NCI-H460 (cell line): ENCODE measurements around the gene ACTG2. TPM values are rescaled to one million over a fixed set of nuclear protein-coding genes. Genes with fewer than 3 reads are reported as not detected.
"Not testable (repeated sequence)": the region's sequence is repeated elsewhere in the genome, so short reads cannot be mapped to it uniquely, and the experiment has no call there.

Source experiments
- DNase-seq: peaks from one replicate; pipeline ENCODE4 v3.0.0-alpha.2; 2016; ENCODE audit warnings: low read depth; ENCODE audit errors: extremely low read depth
- total RNA-seq: library from RNA; depleted of rRNA; stranded (reverse); fragments of >200 nt; shearing (Covaris generic); gene quantifications from 2 replicates; pipeline ENCODE4 v1.2.3, GENCODE V29; 2014

The ACTG2 gene
- total RNA-seq, 1 experiment from 2014 or later: not detected

- DNase-seq: no peak
These were observed 39.0 kb downstream of the ACTG2 start for GRCh38 chr2:73931531-73932500.

- no peak for DNase-seq
These were observed 40.4 kb downstream of the ACTG2 start for GRCh38 chr2:73933194-73933593.

GRCh38 chr2:73935641-73936040 lies 42.8 kb downstream of the ACTG2 start:
- DNase-seq: no peak

- no peak for DNase-seq
These were observed 44.5 kb downstream of the ACTG2 start for GRCh38 chr2:73937103-73937885.

GRCh38 chr2:73937899-73938298 lies 45.1 kb downstream of the ACTG2 start:
- no peak for DNase-seq

- no peak for DNase-seq
These were observed 46.0 kb downstream of the ACTG2 start for GRCh38 chr2:73938718-73939352.

GRCh38 chr2:73939419-73939818 lies 46.6 kb downstream of the ACTG2 start:
- DNase-seq: no peak

GRCh38 chr2:73940066-73940465 lies 47.3 kb downstream of the ACTG2 start:
- not testable (repeated sequence) for DNase-seq

GRCh38 chr2:73942664-73943063 lies 49.9 kb downstream of the ACTG2 start:
- no peak for DNase-seq

GRCh38 chr2:73944714-73945113 lies 51.9 kb downstream of the ACTG2 start:
- DNase-seq: no peak

- no peak for DNase-seq
These were observed 53.4 kb downstream of the ACTG2 start for GRCh38 chr2:73946215-73946614.

GRCh38 chr2:73946666-73947065 lies 53.9 kb downstream of the ACTG2 start:
- DNase-seq: no peak

GRCh38 chr2:73947412-73948018 lies 54.7 kb downstream of the ACTG2 start:
- no peak for DNase-seq

- DNase-seq: no peak
These were observed 57.0 kb downstream of the ACTG2 start for GRCh38 chr2:73949802-73950201.

GRCh38 chr2:73952499-73953446 lies 60.0 kb downstream of the ACTG2 start:
- DNase-seq: no peak

- DNase-seq: no peak
These were observed 63.5 kb downstream of the ACTG2 start for GRCh38 chr2:73956218-73956865.

- no peak for DNase-seq
These were observed 68.5 kb downstream of the ACTG2 start for GRCh38 chr2:73961274-73961673.

GRCh38 chr2:73961823-73962615 lies 69.2 kb downstream of the ACTG2 start:
- DNase-seq: no peak
